Stimulated activated CD4-positive, alpha-beta T cell treated with anti-CD3 and anti-CD28 coated beads, TNF-alpha, amount 100 ng/mL, for 4 hours (primary cell): ENCODE results near the gene AATK.
"Not testable (repeated sequence)": the region's sequence is repeated elsewhere in the genome, so short reads cannot be mapped to it uniquely, and the experiment has no call there.

ENCODE experiments used
- DNase-seq, 3 experiments: peaks; one replicate each; pipeline ENCODE4 v3.0.0-alpha.2; 2020; ENCODE audit warnings: low read depth in 3 of 3

AATK gene

DNA sequence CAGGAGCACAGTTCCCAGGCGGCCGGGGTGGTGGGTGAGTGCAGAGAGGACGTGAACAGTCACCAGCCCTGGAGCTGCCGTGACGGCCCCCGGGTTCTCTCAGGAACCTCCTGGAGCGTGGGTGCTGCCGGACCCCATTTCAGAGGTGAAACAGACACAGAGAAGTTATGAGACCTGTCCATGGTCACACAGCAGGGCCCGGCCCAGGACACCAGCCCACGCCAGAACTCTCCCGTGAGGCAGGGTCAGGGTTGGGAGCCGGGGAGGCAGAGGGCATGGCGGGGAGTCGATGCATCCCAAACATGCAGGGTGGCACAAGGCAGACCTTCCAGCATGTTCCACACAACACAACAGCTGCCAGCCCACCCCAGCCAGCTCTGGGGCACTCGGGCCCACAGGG is 4.5 kb downstream of the AATK start:
- no peak for DNase-seq

DNA sequence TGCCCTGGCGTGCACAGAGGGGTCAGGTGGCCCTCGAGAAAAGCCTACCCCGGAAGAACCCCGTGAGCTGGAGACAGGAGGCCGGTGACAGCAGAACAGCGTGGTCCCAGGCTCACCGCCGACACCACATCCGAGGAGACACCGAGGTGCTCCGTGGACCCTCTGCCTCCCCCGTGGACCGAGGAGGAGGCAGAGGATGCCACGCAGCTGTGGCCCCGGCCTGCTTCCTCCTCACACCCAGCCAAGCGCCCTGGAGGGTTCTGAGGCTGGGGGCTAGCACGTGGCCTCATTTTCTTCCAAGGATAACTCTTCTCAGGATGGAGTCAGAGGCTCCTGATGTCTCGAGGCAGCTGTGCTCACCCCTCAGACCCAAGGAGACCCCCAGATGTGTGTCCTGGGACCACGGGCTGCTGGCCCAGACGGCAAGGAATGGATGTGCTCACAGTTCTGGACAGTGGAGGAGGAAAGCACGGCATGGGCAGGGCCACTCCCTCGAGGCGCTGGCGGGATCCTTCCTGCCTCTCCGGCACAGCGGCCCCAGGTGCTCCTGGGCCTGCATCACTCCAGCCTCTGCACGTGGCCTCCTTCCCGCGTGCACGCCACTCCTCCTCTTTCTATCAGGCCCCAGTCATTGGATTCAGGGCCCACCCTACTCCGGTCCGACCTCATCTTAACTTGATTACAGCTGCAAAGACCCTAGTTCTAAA is 5.1 kb downstream of the AATK start:
- no peak for DNase-seq

DNA sequence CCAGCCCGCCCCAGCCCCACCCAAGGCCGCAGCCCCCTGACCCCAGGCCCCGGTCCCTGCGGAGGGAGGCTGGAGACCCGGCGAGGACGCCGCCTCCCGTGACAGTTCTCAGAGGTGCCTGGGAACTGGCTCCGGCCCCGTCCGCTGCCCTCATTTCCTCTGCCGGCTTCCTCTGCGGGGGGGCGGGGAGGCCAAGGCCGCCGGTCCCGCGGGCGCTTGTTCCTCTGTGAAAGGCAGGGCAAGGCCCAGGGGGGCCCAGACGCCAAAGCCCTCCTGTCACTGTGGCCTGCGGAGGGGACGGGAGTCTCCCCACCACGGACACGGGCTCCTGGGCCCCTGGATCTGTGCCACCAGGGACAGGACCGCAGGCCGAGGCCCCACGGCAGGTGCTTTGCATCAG is 5.7 kb downstream of the AATK start:
- DNase-seq, result no peak

DNA sequence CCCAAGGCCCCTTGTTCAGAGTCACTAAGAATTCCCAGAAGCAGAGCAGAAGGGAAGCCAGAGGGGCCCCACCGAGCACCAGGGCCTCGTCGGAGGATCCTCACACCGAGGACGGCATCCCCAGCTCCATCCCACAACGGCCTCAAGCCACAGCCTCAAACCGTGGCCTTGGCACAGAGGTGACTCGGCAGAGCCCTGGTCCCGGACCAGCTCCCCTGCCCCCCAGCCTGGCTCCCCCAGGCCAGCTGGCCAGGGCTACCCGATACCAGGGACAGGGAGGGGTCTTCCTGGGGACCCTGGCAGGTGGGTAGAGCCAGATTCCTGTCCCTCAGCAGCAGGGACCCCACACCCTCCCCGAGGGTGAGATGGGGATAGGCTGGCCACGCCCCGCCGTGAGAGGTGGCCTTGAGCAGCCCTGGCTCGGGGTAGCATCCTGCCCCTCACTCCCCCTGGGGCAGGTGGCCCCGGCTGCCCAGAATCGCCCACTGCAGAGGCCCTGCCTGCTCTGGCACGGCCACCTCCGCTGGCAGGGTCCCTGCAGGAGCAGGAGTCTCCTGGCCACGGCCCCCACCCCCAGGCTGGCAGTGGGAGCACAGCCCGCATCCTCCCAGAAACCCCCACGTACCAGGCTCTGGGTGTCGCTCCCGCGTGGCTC is 6.3 kb downstream of the AATK start:
- DNase-seq, result no peak

DNA sequence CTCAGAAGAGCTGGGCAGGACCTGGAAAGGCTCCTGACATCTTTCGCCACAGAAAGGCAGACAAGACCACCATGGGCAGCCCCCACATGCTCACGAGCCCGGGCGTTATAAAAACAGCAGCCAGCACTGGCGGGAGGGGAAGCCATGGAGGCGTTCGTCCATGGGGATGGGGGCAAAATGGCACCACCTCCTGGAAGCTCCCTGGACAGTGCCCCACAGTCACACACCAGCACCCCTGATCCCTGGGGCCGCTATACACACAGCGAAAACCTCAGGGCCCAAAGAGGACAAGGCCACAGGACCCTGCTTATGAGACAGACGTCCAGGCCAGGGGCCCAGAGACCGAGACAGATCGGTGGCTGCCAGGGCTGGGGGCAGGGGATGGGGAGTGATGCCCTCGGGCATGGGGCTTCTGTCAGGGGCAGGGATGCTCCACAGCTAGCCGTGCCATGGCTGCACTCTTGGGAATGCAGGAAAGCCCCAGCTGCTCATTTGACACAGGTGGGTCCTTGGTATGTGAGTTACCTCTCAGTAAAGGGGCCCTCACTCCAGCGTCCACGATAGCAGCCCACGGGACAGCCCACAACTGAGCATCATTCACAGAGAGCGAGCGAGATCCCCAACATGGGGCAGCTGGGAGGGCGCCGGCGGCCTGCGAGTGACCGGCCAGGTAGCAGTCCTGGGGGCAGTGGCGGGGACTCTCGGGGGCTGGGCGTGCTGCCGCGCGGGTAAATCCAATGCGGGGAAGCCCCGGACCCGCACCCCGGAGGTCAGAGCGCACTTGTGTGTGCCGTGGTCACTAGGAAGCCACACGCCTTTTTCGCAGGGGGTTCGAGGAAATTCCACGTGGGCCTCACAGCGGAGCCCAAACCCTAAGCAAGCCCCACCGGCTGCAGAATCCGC is 7.1 kb downstream of the AATK start:
- no peak for DNase-seq

DNA sequence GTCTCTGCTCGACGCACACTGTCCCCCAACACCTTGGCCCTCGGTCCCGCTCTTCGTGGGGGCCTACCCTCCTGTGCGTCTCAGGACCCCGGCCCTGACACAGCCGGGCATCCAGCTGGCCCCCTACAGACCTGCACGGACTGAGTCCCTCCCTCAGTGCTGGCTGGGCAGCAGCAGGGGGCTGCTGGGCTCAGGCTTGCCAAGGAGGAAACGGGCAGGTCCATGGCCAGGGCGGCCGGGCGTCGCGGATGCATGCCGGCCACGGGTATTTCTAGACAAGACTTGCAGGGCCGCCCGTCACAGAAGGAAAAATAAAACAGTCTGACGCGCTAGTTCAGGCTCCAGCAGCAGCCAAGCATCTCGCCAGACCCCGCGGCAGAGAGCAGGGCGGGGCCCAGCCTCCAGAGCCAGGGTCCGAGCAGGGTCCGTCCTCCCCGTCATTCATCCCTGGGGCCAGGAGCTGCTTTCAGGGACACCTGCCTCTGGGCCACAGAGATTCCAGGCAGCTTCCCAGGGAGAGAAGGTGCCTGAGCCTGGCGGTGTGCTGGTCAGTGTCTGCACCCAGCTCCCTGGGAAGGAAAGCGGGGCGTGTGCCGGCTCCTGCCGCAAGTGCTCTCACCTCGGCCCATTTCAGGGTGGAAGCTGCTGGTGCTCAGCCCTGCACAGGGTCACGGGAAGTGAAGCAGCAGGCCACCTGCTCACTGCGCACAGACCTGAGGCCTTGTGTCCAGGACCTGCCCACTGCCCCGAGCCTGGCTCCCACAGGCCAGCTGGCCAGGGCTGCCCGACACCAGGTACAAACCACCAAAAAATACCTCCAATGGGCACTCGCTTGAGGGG is 8.0 kb downstream of the AATK start:
- no peak for DNase-seq

DNA sequence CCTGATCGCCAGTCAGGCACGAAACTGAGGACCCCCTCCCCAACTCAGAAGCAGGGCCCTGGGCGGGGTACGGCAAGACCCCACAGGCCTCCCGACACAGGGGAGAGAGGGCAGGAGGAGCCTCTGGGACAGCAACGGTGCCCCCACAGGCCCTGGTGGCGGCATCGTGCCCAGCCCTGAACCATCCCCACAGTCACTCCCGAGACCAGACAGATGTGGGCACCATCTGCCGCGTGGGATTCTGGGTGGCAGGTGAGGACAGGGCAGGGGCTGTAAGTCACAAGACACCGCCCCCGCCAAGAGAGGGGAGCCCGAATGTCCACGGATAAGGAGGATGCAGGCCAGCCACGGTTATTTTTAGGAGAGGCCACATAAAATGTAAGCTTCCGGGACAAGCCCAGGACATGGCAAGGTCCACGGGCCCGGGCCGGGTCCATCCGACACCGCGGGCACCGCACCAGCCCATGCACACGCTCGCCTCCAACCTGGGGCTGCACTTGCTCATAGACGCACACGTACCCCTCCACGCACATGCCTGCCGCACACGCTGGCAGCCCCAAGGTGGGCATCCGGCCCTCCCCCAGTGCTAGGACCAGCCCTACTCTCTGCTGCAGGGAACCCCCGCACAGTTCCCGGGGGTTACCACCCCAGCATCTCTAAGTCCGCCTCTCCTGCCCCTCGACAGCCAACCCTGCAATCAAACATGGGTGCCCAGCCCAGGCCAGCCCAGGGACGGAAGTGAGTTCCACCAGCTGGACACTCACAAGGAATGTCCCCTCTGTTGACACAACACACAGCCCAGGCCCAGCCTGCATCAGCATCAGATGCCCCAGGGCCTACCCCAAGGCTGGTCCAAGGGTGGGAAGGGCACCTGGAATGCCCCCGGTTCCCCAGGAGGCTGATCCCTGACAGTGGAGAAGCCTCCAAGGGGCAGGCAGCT is 8.9 kb downstream of the AATK start:
- DNase-seq, result no peak

DNA sequence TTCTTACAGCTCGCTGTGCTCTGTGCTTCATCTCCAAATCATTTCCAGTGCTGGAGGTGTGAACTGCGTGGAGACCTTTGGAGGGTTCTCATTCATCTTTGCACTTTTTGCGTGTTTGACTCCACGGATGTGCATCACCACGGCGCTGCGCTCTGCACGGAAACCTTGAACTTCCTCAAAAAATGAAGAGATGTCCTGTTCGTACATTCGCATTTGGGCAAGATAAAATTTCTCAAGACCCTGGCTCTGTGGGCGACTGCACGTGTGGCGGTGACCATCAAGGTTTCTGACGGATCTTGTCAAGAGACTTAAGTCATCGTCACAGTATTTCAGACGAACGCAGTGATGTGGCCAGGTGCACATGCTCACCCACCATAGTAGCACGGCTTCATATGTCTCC is 11.1 kb downstream of the AATK start:
- DNase-seq, result no peak

DNA sequence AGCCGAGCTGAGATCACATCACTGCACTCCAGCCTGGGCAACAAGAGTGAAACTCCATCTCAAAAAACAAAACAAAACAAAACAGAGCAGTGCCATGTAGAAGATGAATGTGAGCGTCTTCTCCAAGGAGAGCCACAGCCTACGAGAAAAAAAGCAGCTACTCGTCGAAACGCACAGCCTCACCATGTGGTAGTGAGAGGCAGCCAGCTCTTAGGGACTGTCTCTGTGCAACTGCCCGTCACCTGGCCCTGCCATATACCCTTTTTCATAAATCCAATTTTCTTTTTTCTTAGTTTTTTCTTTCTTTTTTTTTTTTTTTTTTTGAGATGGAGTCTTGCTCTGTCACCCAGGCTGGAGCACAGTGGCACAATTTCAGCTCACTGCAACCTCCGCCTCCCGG is 12.0 kb downstream of the AATK start:
- not testable (repeated sequence) for DNase-seq

DNA sequence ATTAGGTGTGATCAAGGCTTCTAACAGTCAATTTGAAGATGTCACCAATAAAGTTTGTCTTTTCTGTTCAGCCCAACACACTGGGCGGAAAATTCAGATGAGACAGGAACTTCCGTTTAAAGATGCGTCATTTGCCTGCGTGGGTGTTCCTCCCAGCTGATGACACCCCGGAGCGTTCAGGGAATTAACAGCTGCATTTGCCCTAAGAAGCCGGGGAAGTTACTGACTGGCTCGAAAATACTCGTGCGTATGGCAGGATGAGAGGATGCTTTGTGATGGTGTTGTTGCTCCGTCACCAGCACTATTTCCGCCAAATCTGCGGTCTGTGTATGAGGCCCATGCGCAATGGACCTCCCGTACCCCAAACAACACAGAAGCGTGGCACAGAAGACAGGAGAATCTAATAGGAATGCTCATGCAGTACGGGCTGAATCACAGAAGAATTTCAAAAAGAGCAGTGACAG is 12.6 kb downstream of the AATK start:
- DNase-seq, result no peak

DNA sequence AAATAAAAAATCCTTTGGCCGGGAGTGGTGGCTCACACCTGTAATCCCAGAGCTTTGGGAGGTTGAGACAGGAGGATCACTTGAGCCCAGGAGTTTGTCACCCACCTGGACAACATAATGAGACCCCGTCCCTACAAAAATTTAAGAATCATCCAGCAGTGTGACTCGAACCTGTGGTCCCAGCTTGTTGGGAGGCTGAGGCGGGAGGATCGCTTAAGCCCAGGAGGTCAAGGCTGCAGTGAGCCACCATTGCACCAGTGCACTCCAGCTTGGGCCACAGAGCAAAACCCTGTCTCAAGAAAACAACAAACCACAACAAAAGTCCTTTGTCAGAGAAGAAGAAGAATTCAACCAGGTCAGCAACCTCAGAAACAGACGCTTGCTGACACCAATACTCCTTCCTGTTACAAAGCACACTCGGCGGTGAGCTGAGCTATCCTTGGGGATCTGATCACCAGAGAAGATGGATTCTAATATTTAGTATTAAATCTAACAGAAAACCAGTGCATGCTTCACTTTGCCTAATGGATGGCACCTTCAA is 13.7 kb downstream of the AATK start:
- no peak for DNase-seq

DNA sequence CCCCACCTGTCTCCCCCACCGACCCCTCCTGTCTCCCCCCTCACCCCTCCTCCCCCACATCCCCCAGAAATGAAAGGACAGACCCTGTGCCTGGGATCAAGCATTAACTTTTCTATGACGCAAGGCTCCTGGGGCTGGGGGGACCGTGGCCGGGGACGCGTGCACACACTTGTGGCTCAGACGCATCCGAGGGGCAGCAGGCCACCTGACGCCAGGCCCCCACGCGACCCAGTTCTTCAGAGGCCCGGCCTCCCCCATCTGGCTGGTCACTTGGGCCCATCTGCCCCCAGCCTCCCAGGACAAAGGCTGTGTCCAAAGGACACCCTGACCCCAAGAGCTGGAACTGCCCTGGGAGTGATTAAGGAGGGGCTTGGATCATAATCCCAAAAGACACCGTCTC is 14.7 kb downstream of the AATK start:
- no peak for DNase-seq

DNA sequence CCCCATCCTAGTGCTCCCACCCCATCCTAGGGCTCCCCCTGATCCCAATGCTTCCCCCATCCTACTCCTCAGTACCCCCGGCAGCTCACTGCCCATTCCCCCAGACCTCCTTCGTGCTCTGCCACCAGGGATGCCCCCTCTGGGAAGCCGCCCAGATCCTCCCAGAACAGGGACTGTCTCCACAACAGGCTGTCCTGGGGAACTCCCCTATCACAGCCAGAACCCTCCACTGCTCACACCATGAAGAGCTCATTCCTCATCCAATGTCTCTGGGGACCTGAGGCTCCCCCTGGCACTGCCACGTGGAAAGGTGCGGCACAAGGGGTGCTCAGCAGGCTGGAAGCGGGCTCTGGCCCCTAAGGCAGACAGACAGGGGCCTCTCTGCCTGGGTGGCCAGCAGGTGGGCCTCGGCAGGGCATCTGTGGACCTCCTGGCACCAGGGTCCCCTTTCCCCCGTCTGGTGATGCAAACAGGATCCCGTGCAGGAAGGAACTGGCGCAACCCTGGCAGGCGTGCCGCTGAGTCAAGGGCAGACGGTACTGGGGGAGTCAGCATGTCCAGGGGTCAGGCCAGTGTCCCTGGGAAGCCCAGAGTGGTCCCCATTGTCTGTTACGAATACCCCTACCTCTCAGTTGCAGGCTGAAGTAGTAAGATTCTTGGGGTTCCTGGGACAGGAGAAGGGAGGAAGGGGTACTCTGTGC is 15.5 kb downstream of the AATK start:
- no peak for DNase-seq

DNA sequence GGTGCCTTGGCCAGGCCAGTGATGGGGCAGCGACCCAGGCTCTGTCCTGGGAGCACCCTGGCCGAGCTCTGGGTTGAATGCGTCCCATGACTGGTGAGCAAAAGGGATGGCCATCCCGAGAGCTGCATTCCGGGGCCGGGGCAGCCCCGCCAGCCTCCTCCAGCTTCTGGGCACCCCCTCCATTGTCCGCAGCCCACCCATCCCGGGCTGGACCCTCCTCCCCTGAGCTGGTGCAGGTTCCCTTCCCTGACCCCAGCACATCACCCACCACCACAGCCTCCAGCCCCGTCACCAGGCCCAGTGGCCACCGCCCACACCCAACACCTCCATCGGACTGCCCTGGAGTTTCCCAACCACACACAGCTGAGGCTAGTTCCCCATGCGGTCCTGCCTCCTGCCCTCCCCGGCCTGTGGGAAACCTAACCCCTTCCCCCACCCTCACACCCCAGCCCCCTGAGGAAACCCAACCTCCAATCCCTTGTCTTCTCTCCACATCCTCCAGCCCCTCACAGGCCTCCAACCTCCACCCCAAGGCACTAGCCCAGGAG is 17.0 kb downstream of the AATK start:
- no peak for DNase-seq

DNA sequence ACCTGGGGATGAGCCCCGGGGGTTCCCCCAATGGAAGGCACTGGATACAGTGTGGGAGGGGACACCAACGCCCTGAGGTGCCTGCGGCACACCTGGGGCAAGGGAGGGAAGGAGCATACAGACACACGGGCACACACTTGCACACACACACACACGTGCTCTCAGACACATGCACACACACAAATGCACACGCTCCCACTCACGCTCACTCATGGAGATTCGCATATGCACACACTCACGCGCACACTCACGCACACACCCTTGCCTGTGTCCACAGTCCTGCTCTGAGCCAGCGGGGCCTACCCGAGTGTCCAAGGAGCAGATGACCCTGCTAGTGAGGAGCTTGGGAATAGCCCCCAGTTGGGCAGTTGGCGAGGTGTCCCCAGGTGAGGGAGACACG is 17.4 kb downstream of the AATK start:
- no peak for DNase-seq

DNA sequence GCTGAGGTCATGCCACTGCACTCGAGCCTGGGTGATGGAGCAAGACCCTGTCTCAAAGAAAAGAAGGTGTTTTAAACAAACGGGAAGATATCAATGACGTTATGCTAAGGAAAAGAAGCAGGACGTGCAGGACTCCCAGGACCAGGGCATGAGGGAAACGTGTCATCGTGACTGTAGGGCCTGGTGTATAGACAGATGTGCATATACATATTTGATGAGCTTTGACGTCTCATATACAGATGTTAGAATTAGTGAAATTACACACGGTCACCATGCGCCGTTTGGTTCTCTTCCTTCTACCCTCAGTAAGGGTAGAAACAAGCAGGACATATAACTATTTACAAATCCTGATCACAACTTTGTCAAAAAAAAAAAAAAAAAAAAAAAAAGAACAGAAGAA is 18.3 kb downstream of the AATK start:
- no peak for DNase-seq

DNA sequence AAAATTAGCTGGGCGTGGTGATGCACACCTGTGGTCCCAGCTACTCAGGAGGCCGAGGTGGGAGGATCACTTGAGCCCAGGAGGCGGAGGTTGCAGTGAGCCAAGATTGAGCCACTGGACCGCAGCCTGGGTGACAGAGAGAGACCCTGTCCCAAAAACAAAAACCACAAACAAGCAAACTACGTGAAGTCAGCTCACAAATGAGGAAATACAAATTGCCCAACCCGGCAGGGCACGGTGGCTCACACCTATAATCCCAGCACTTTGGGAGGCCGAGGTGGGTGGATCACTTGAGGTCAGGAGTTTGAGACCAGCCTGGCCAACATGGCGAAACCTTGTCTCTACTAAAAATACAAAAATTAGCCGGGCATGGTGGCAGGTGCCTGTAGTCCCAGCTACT is 19.8 kb downstream of the AATK start:
- DNase-seq, result not testable (repeated sequence)

DNA sequence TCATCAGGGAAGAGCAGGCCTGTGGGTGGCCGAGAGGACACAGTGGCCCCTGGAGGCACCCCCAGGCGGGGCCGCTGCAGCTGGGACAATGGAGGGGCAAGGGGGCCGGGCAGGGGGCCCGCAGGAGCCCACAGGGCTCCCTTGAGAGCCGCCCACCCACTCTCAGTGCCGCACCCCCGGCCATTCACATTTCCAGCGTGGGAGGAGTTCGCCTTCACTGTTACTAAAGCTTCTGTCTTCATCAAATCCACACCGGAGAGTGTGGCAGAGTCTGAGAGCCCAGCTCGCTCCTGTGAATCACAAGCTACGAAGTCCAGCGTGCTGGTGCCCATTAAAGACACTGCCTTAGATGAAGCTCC is 21.6 kb downstream of the AATK start:
- no peak for DNase-seq

DNA sequence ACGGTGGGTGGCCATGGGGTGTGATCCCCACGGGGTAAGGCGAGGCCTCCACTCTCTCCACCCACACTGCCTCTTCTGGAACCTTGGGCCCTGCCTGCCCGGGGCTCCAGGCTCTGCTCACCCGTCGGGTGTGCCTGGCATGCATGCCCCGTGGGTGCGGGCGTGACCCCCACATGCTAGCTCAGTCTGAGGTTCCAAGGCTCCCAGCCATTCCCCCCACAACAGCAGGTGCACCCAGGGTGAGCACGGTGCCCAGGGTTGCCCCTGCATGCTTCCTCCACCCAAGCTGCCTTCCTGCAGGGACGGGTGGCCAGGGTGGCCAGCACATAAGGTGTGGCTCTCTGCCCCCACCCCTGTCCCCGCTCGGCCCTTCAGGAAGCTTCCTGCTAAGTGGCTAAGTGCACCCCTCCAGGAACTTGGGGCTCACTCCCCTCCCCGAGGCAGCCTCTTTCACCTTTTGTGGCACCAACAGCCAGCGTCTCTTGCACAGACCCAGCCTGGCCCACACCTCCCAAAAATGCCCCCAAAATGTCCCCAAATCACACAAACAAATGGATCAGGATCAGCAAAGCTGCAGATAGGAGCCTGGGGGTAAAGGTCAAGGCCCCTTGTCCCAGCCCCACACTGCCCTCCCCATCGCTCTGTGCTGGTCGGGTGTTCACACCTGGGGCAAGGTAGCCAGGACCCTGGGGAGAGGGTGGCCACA is 22.2 kb downstream of the AATK start:
- no peak for DNase-seq
